ENCODE results near the gene SPAG16.

DNA sequence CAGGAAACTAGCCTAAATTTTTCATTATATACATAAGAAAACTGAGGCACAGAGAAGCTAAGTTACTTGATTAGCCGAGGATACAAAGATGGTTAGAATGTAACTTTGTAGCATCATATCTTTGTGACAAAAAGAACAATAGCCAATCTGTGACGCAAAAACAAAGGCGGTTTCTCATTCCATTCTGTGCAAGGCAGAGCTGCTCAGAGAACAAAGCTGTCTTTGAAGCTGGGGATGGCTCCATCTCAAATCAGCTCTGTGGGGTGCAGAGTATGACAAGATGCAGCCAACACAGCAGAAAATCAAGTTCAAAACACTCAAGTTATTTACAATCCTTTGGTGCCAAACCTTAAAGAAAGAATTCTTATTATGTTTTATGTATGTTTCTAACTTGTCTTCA lies 1044.7 kb downstream of the SPAG16 start:
- no peak for TF ChIP-seq POLR2A (IDR thresholded peaks at IDR 0.05)
- TF ChIP-seq, protein P1, sequence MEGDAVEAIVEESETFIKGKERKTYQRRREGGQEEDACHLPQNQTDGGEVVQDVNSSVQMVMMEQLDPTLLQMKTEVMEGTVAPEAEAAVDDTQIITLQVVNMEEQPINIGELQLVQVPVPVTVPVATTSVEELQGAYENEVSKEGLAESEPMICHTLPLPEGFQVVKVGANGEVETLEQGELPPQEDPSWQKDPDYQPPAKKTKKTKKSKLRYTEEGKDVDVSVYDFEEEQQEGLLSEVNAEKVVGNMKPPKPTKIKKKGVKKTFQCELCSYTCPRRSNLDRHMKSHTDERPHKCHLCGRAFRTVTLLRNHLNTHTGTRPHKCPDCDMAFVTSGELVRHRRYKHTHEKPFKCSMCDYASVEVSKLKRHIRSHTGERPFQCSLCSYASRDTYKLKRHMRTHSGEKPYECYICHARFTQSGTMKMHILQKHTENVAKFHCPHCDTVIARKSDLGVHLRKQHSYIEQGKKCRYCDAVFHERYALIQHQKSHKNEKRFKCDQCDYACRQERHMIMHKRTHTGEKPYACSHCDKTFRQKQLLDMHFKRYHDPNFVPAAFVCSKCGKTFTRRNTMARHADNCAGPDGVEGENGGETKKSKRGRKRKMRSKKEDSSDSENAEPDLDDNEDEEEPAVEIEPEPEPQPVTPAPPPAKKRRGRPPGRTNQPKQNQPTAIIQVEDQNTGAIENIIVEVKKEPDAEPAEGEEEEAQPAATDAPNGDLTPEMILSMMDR (IDR thresholded peaks at IDR 0.05) = no peak

Data from heart left ventricle (tissue), 13 donors.